Left ventricle myocardium inferior (tissue), 1 donor: ENCODE data around the gene TFIP11. TPM values are rescaled to one million over a fixed set of nuclear protein-coding genes. Genes with fewer than 3 reads are reported as not detected.
A peak's percentile ranks its signal among the peaks of the same experiment; 100 is the strongest.

Source experiments
- DNase-seq: peaks from one replicate; pipeline ENCODE4 v3.0.0-alpha.2; 2020
- H3K27ac ChIP-seq: fragments of 200-600 bp; replicated peaks from 2 replicates; pipeline ENCODE4 v1.8.0; 2021
- H3K27me3 ChIP-seq: fragments of 200-600 bp; 2 replicates; pipeline ENCODE4 v1.8.0; 2021; ENCODE audit warnings: low read depth
- H3K36me3 ChIP-seq: fragments of 200-600 bp; 2 replicates; pipeline ENCODE4 v1.8.0; 2021
- H3K4me1 ChIP-seq: fragments of 200-600 bp; 2 replicates; pipeline ENCODE4 v1.8.0; 2021
- H3K4me3 ChIP-seq: fragments of 200-600 bp; 2 replicates; pipeline ENCODE4 v1.8.0; 2021; ENCODE audit warnings: mild to moderate bottlenecking, moderate library complexity
- H3K9me3 ChIP-seq: fragments of 200-600 bp; replicated peaks from 2 replicates; pipeline ENCODE4 v1.8.0; 2021
- intact Hi-C: fragments of 100-400 bp; cut with micrococcal nuclease; formaldehyde crosslinking; loops from one replicate; pipeline ENCODE4 v1.11.0; 2022
- total RNA-seq: library from RNA; stranded (reverse); fragmentation: NEBNext Ultra II Directional; extraction: Animal tissue kit (Norgen Biotek cat#: 25700); gene quantifications from one replicate; pipeline ENCODE4 v1.2.1, GENCODE V29; 2021
- TF ChIP-seq, protein P1 (sequence below): fragments of 200-600 bp; IDR thresholded peaks from 2 replicates; pipeline ENCODE4 v1.8.0; 2021; ENCODE audit warnings: antibody characterized with exemption, mild to moderate bottlenecking, borderline replicate concordance
- donor health status: DM: no; HTN: yes; CAD: no; lungs with severe emphysema.

The TFIP11 gene
- total RNA-seq, 1 donor from 2014 or later: 25.7 TPM

DNA sequence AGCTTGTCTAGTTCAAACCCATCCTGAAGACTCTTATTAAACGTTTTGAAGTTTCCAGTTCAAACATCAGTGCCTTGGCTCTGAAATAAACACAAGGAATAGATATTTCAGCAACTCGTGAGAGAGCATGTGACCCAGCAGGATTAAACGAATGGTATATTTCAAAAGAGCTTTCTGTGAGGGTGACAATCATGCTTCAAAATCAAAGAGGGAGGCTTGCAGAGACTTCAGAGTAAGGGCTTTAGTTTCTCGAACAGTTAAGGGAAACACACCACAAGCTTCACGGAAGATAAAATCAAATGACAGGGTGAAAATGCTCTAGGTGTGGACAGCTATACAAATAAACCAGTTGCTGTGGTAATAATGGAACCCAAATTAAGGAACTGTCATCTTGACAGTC lies 30.1 kb downstream of the TFIP11 start:
- no peaks in the 10 kb centered on the region for H3K9me3 ChIP-seq
- H3K4me1 ChIP-seq: peaks cover 73% of the 10 kb centered on the region
- no peaks in the 10 kb centered on the region for H3K27me3 ChIP-seq
- peaks cover 10% of the 10 kb centered on the region for H3K36me3 ChIP-seq
- DNase-seq: no peak
- peak overlapping the region; percentile 83 for H3K4me3 ChIP-seq
- TF ChIP-seq, protein P1, sequence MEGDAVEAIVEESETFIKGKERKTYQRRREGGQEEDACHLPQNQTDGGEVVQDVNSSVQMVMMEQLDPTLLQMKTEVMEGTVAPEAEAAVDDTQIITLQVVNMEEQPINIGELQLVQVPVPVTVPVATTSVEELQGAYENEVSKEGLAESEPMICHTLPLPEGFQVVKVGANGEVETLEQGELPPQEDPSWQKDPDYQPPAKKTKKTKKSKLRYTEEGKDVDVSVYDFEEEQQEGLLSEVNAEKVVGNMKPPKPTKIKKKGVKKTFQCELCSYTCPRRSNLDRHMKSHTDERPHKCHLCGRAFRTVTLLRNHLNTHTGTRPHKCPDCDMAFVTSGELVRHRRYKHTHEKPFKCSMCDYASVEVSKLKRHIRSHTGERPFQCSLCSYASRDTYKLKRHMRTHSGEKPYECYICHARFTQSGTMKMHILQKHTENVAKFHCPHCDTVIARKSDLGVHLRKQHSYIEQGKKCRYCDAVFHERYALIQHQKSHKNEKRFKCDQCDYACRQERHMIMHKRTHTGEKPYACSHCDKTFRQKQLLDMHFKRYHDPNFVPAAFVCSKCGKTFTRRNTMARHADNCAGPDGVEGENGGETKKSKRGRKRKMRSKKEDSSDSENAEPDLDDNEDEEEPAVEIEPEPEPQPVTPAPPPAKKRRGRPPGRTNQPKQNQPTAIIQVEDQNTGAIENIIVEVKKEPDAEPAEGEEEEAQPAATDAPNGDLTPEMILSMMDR: no peak
- no peak overlapping the region for H3K27ac ChIP-seq
- intact Hi-C loops: no loop called here

DNA sequence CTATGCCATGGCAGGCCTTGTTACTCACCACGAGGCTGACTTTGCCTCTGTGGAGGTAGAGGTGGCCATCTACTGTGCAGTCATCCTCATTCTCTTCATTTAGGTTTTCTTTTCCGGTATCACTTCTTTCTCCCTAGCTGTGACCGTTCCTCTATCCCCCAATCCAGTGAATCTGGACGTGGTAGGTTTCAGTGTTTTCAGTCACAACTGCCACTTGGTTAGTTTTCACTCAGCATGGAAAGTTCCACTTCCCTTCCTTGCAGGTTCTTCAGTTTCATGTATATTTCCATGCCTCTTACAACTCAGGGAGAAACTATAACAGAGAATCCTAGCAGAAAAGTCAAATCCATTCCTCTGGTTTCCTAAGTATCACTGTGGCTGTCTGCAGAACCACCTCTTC lies 30.6 kb downstream of the TFIP11 start:
- Histone ChIP-seq H3K27me3 (no peaks in the 10 kb centered on the region), H3K4me1 (peaks cover 73% of the 10 kb centered on the region), H3K4me3 (peak overlapping the region; percentile 3), H3K36me3 (peaks cover 14% of the 10 kb centered on the region), H3K27ac (no peak overlapping the region), H3K9me3 (no peaks in the 10 kb centered on the region)
- TF ChIP-seq, protein P1: no peak
- DNase-seq: no peak
- intact Hi-C loops: no loop called here

- Histone ChIP-seq H3K4me3 (no peak overlapping the region), H3K27ac (no peak overlapping the region), H3K36me3 (peaks cover 19% of the 10 kb centered on the region), H3K27me3 (no peaks in the 10 kb centered on the region), H3K4me1 (peaks cover 73% of the 10 kb centered on the region), H3K9me3 (no peaks in the 10 kb centered on the region)
- TF ChIP-seq, protein P1: no peak
- intact Hi-C loops: no loop called here
- no peak for DNase-seq
These were observed 31.1 kb downstream of the TFIP11 start for GRCh38 chr22:26481112-26481693.

- Histone ChIP-seq H3K9me3 (no peaks in the 10 kb centered on the region), H3K27me3 (no peaks in the 10 kb centered on the region), H3K36me3 (peaks cover 26% of the 10 kb centered on the region), H3K4me3 (no peak overlapping the region), H3K4me1 (peaks cover 69% of the 10 kb centered on the region), H3K27ac (no peak overlapping the region)
- TF ChIP-seq, protein P1: no peak
- intact Hi-C loops: no loop called here
- DNase-seq: no peak
These were observed 31.7 kb downstream of the TFIP11 start for GRCh38 chr22:26480611-26480932.

GRCh38 chr22:26479792-26480610 lies 32.3 kb downstream of the TFIP11 start:
- peaks cover 31% of the 10 kb centered on the region for H3K36me3 ChIP-seq
- intact Hi-C loops: no loop called here
- no peaks in the 10 kb centered on the region for H3K9me3 ChIP-seq
- no peak for DNase-seq
- H3K4me1 ChIP-seq: peaks cover 63% of the 10 kb centered on the region
- no peaks in the 10 kb centered on the region for H3K27me3 ChIP-seq
- H3K4me3 ChIP-seq: peak overlapping the region; percentile 37
- TF ChIP-seq, protein P1: no peak
- no peak overlapping the region for H3K27ac ChIP-seq
